K562 (cell line): ENCODE results near the gene ZNF792. TPM values are rescaled to one million over a fixed set of nuclear protein-coding genes. Genes with fewer than 3 reads are reported as not detected.

ENCODE experiments used
- KLF13 ChIP-seq: fragments of 450-650 bp; IDR thresholded peaks from 2 replicates; pipeline ENCODE4 v1.6.1; 2016; ENCODE audit warnings: missing genetic modification characterization, low read depth, mild to moderate bottlenecking, missing compliant biosample characterization, moderate library complexity, borderline replicate concordance
- KLF6 ChIP-seq: fragments of 250-450 bp; sonication (Bioruptor Pico); IDR thresholded peaks from 2 replicates; pipeline ENCODE4 v1.4.0; 2020; ENCODE audit warnings: mild to moderate bottlenecking, moderate library complexity, borderline replicate concordance
- MCM3 ChIP-seq: fragments of 450-650 bp; IDR thresholded peaks from 2 replicates; pipeline ENCODE4 v1.6.1; 2016
- MTA3 ChIP-seq: fragments of 450-650 bp; formaldehyde crosslinking; IDR thresholded peaks from 2 replicates; pipeline ENCODE4 v1.6.1; 2017; ENCODE audit warnings: mild to moderate bottlenecking, borderline replicate concordance
- PRMT5 ChIP-seq: sonication (generic); formaldehyde crosslinking; IDR thresholded peaks from 2 replicates; pipeline ENCODE4 v1.5.0; 2020; ENCODE audit warnings: missing genetic modification reagents
- RBBP5 ChIP-seq: fragments of 200-600 bp; sonication (generic); IDR thresholded peaks from 2 replicates; pipeline ENCODE4 v1.6.1; 2012; ENCODE audit warnings: borderline replicate concordance, mild to moderate bottlenecking, low read length, control low read depth, inconsistent platforms; ENCODE audit not compliant: insufficient read depth, poor library complexity, severe bottlenecking
- RFX5 ChIP-seq: IDR thresholded peaks from 2 replicates; pipeline ENCODE4 v1.6.1; 2011; ENCODE audit warnings: low read depth, mild to moderate bottlenecking, improper control_type of control experiment, low read length
- RHOXF2B ChIP-seq: fragments of 250-450 bp; sonication (Bioruptor Pico); conservative IDR thresholded peaks from 2 replicates; pipeline ENCODE4 v1.5.1; 2021
- SOX6 ChIP-seq: fragments of 450-650 bp; IDR thresholded peaks from 2 replicates; pipeline ENCODE4 v1.6.1; 2014; ENCODE audit warnings: mild to moderate bottlenecking
- SP2 ChIP-seq: IDR thresholded peaks from 2 replicates; pipeline ENCODE4 v1.6.1; 2011; ENCODE audit warnings: mild to moderate bottlenecking, low read depth, low read length, moderate library complexity; ENCODE audit not compliant: poor library complexity, severe bottlenecking; ENCODE audit errors: extremely low read depth
- STAT5A ChIP-seq: IDR thresholded peaks from 2 replicates; pipeline ENCODE4 v1.6.1; 2012; ENCODE audit warnings: low read length, inconsistent platforms, borderline replicate concordance
- TCF7L2 ChIP-seq: fragments of 150-350 bp; IDR thresholded peaks from 2 replicates; pipeline ENCODE4 v1.6.1; 2016; ENCODE audit warnings: low read depth, mild to moderate bottlenecking, low read length, moderate library complexity
- TOE1 ChIP-seq, 2 experiments: fragments of 450-650 bp in 1 of 2; sonication (generic) in 1 of 2; formaldehyde crosslinking in 1 of 2; IDR thresholded peaks; 2 replicates each; pipeline versions ENCODE4 v1.7.1 to v1.8.0; 2016 to 2022; ENCODE audit warnings: borderline replicate concordance in 2 of 2, mild to moderate bottlenecking in 2 of 2, antibody characterized with exemption in 1 of 2, inconsistent platforms in 1 of 2, low read depth in 1 of 2, missing genetic modification reagents in 1 of 2, moderate library complexity in 1 of 2
- ZNF12 ChIP-seq: sonication (generic); formaldehyde crosslinking; IDR thresholded peaks from 2 replicates; pipeline ENCODE4 v1.4.0; 2020; ENCODE audit warnings: mild to moderate bottlenecking, missing genetic modification reagents
- ZNF165 ChIP-seq: fragments of 250-450 bp; sonication (Bioruptor Pico); IDR thresholded peaks from 2 replicates; pipeline ENCODE4 v1.4.0; 2020; ENCODE audit warnings: borderline replicate concordance
- ZNF232 ChIP-seq: sonication (generic); formaldehyde crosslinking; IDR thresholded peaks from 2 replicates; pipeline ENCODE4 v1.8.0; 2022; ENCODE audit warnings: mild to moderate bottlenecking, missing genetic modification reagents
- ZNF239 ChIP-seq: fragments of 250-450 bp; sonication (Bioruptor Pico); IDR thresholded peaks from 2 replicates; pipeline ENCODE4 v1.4.0; 2020; ENCODE audit warnings: mild to moderate bottlenecking
- ZNF41 ChIP-seq: fragments of 250-450 bp; sonication (Bioruptor Pico); conservative IDR thresholded peaks from 2 replicates; pipeline ENCODE4 v1.4.0; 2020; ENCODE audit warnings: mild to moderate bottlenecking
- polyA plus RNA-seq, 8 experiments: library from polyadenylated mRNA; depleted of rRNA in 4 of 8; stranded (reverse) in 5 of 8; unstranded in 3 of 8; fragments of >200 nt; fragmentation: Nextera tagmentation in 2 of 8; fragmentation: Illumina TruSeq in 1 of 8; extraction: Ambion mirVana in 2 of 8; extraction: Trizol in 1 of 8; gene quantifications; 2 replicates each; pipeline versions ENCODE4 v1.2.1 to v1.2.3, GENCODE V29; 2011 to 2014; ENCODE audit warnings: inconsistent platforms in 1 of 8, missing spikeins in 1 of 8
- total RNA-seq, 7 experiments: library from RNA; depleted of rRNA in 6 of 7; stranded (reverse); fragments of >200 nt in 6 of 7; fragmentation: Illumina TruSeq in 2 of 7; extraction: Trizol in 2 of 7; gene quantifications; 2 replicates each; pipeline versions ENCODE4 v1.2.1 to v1.2.3, GENCODE V29; 2011 to 2021; ENCODE audit warnings: low replicate concordance in 1 of 7
- TF ChIP-seq, protein P1 (sequence below): fragments of 450-650 bp; conservative IDR thresholded peaks from 2 replicates; pipeline ENCODE4 v1.6.1; 2016; ENCODE audit warnings: missing genetic modification characterization, low read depth, mild to moderate bottlenecking, control low read depth, missing compliant biosample characterization
- TF ChIP-seq, protein P2 (sequence below): fragments of 250-450 bp; sonication (Bioruptor Pico); IDR thresholded peaks from 2 replicates; pipeline ENCODE4 v1.5.0; 2021; ENCODE audit warnings: mild to moderate bottlenecking, moderate library complexity
- TF ChIP-seq, protein P3 (sequence below): sonication (generic); formaldehyde crosslinking; IDR thresholded peaks from 2 replicates; pipeline ENCODE4 v1.8.1; 2023; ENCODE audit warnings: mild to moderate bottlenecking, missing genetic modification reagents

Gene ZNF792
- total and polyA plus RNA-seq, 9 of the 15 experiments (the other 6 are each of a cell fraction or from before 2014, with no cell fraction given) = 3.3 to 16.5 (median 10.4) TPM

DNA sequence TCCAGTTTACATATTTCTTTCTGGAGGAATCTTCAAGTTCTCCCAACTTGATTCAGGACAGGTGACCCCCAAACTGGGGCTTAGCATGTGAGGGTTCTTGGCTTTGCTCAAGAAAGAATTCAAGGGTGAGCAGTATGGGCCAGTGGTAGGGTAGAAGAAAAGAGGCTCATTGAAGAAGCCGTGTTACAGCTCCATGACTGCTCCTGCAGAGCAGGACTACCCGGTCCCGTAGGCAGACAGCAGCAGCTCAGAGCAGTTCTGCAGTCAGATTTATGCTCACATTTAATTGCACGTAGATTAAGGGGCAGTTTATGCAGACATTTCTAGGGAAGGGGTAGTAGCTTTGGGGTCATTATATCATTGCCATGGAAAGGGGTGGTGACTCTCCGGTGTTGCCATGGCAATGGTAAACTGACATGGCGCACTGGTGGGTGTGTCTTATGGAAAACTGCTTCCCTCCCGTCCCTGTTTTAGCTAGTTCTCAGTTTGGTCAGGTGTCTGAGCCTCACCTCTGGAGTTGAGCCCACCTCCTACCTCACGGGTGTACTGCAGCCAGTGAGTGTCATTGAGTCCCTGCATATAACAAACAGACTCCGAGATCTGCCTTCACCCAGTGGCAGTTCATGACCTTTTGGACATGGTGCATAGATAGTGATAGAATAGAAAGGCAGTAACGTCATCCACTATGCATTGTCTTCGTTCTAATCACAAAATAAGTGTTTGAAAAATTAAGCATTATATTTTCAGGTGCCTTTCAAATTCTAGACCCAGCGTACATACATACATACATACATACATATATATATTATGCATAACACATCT, 16.0 kb upstream of the ZNF792 start (continued):
- TF ChIP-seq, protein P1, sequence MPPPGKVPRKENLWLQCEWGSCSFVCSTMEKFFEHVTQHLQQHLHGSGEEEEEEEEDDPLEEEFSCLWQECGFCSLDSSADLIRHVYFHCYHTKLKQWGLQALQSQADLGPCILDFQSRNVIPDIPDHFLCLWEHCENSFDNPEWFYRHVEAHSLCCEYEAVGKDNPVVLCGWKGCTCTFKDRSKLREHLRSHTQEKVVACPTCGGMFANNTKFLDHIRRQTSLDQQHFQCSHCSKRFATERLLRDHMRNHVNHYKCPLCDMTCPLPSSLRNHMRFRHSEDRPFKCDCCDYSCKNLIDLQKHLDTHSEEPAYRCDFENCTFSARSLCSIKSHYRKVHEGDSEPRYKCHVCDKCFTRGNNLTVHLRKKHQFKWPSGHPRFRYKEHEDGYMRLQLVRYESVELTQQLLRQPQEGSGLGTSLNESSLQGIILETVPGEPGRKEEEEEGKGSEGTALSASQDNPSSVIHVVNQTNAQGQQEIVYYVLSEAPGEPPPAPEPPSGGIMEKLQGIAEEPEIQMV = no peak
- TF ChIP-seq ZNF232 (CRISPR knock-in tag) = no peak
- no peak for TF ChIP-seq SP2
- TF ChIP-seq ZNF12 (CRISPR knock-in tag) = no peak
- TF ChIP-seq PRMT5 (CRISPR knock-in tag) = no peak
- no peak for TF ChIP-seq MCM3
- TF ChIP-seq STAT5A = no peak
- peak; percentile 73 for TF ChIP-seq SOX6
- TF ChIP-seq ZNF239 (CRISPR knock-in tag) = no peak
- TF ChIP-seq, protein P2, sequence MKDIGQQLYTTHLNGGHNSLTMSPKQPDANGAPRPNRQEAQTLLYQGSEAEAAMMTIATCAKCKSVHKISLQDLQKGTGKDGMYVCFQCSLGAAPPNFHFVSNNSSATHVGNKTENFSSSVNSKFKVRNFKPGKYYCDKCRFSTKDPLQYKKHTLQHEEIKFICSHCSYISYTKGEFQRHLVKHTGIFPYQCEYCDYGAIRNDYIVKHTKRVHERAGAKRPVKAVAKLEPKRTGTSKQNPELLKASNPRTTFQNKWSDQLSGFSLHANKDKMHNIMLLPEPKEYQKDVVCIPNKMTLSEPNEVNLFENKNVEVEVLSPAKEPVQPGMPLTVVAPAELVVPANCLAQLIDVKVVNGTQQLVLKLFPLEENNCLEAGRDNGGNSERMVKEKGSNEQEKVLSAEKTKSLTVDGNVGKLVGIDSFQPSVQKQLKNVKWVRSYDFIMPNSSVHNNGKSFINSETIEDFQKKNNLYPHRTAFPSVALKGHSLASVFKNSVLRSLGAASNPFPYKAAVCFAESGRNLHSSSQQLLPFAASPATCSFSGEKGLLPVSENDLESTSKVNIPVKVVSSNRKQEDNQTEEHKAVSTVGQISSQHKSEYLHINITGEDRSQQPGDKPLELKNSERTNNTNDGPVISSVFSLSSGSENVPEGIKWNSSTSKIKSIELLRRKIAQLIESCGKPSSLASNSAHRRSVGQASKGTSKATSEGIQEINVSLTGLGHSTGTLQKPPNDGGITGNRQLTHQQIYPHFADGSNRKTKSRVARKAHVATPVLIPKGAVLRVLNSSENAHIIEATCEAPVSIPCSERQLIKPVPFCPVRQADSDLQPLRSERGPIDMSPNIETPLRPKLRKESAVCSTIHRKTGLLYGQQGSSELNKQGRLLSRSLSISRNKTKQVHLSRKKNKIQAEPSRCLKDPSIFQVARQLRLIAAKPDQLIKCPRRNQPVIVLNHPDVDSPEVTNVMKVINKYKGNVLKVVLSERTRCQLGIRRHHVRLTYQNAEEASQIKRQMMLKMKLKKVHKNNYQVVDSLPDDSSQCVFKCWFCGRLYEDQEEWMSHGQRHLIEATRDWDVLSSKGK (CRISPR knock-in tag) = no peak
- TF ChIP-seq RHOXF2B = no peak
- TF ChIP-seq ZNF165 (CRISPR knock-in tag) = no peak
- TF ChIP-seq, protein P3, sequence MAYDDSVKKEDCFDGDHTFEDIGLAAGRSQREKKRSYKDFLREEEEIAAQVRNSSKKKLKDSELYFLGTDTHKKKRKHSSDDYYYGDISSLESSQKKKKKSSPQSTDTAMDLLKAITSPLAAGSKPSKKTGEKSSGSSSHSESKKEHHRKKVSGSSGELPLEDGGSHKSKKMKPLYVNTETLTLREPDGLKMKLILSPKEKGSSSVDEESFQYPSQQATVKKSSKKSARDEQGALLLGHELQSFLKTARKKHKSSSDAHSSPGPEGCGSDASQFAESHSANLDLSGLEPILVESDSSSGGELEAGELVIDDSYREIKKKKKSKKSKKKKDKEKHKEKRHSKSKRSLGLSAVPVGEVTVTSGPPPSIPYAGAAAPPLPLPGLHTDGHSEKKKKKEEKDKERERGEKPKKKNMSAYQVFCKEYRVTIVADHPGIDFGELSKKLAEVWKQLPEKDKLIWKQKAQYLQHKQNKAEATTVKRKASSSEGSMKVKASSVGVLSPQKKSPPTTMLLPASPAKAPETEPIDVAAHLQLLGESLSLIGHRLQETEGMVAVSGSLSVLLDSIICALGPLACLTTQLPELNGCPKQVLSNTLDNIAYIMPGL (CRISPR knock-in tag) = no peak
- peak; percentile 36; the same call in 1 of the 2 replicates for TF ChIP-seq KLF13 (tag)
- no peak for TF ChIP-seq TCF7L2
- no peak for TF ChIP-seq RBBP5
- TF ChIP-seq TOE1 (IDR thresholded peaks at IDR 0.05; ENCODE audit: borderline replicate concordance) = no peak
- TF ChIP-seq TOE1 (CRISPR knock-in tag; IDR thresholded peaks at IDR 0.05; ENCODE audit: borderline replicate concordance, low read depth) = no peak
- no peak for TF ChIP-seq MTA3
- no peak for TF ChIP-seq KLF6
- TF ChIP-seq RFX5 = no peak
- TF ChIP-seq ZNF41 (CRISPR knock-in tag) = no peak
